ENCODE data around the gene UPF2. TPM values are rescaled to one million over a fixed set of nuclear protein-coding genes. Genes with fewer than 3 reads are reported as not detected.

The UPF2 gene
- total and polyA plus RNA-seq, 10 of the 15 experiments (the other 5 are each of a cell fraction or from before 2014, with no cell fraction given) = 21.0 to 44.4 (median 25.9) TPM

- no peaks in the 10 kb centered on the region for H3K9me3 ChIP-seq (replicated peaks; ENCODE audit: control insufficient read depth, insufficient read depth, low read length)
- DNase-seq (ENCODE audit: low read depth, low spot score) = no peak
- peaks cover 20 to 37% of the 10 kb centered on the region in 2 experiments; a peak in 3 of 4 replicates for H3K36me3 ChIP-seq (ENCODE audit: control insufficient read depth in 2 of 2, insufficient read depth in 2 of 2, low read length in 1 of 2)
- H3K79me2 ChIP-seq (ENCODE audit: control insufficient read depth, insufficient read depth, low read length) = no peaks in the 10 kb centered on the region
- H3K27ac ChIP-seq (ENCODE audit: control insufficient read depth, insufficient read depth) = no peak overlapping the region
- no TSS peak for BruUV-seq (replicated peaks)
- no peak overlapping the region for H3K9ac ChIP-seq (ENCODE audit: control insufficient read depth, insufficient read depth, low read length)
- no peaks in the 10 kb centered on the region for H3K4me1 ChIP-seq (ENCODE audit: control insufficient read depth, insufficient read depth, low read length)
- 95% methylated on average over 3 of the region's 3 CpGs for WGBS (ENCODE audit: insufficient coverage, insufficient replicate concordance, low lambda C conversion rate, missing lambda C conversion rate)
- ChIA-PET SMC1A (ENCODE audit: uncharacterized antibody, unreplicated experiment) (interaction anchor here (0.5 to 0.7 kb wide), 2 partner anchors 24 to 270 kb away, joined by 3 read pairs; no protein-coding TSS in a partner anchor), RAD21 (ENCODE audit: unreplicated experiment) (no interaction called here), POLR2A (no interaction called here), CTCF (no interaction called here)
- H3K4me3 ChIP-seq = no peak overlapping the region
- FAIRE-seq = no peak
- TF ChIP-seq RFX5 (IDR thresholded peaks at IDR 0.05; ENCODE audit: low read depth, low read length) (no peak), PML (IDR thresholded peaks at IDR 0.05; ENCODE audit: low read length) (no peak), FOXM1 (IDR thresholded peaks at IDR 0.05; ENCODE audit: low read depth, low read length) (no peak), EP300 (IDR thresholded peaks at IDR 0.05; ENCODE audit: borderline replicate concordance in 1 of 2, control insufficient read depth in 1 of 2, low read depth in 2 of 2, low read length in 2 of 2) (no peak), WRNIP1 (IDR thresholded peaks at IDR 0.05; ENCODE audit: borderline replicate concordance, low read depth, low read length) (no peak), ATF7 (IDR thresholded peaks at IDR 0.05; ENCODE audit: low read depth) (no peak), IKZF1 (conservative IDR thresholded peaks at IDR 0.05) (no peak), SP1 (IDR thresholded peaks at IDR 0.05; ENCODE audit: low read depth, low read length) (no peak), ZNF384 (IDR thresholded peaks at IDR 0.05; ENCODE audit: borderline replicate concordance, low read depth, low read length) (no peak), GABPA (IDR thresholded peaks at IDR 0.05; ENCODE audit: low read depth) (no peak), RUNX3 (IDR thresholded peaks at IDR 0.05; ENCODE audit: low read length) (no peak)
- TF ChIP-seq, protein P1, sequence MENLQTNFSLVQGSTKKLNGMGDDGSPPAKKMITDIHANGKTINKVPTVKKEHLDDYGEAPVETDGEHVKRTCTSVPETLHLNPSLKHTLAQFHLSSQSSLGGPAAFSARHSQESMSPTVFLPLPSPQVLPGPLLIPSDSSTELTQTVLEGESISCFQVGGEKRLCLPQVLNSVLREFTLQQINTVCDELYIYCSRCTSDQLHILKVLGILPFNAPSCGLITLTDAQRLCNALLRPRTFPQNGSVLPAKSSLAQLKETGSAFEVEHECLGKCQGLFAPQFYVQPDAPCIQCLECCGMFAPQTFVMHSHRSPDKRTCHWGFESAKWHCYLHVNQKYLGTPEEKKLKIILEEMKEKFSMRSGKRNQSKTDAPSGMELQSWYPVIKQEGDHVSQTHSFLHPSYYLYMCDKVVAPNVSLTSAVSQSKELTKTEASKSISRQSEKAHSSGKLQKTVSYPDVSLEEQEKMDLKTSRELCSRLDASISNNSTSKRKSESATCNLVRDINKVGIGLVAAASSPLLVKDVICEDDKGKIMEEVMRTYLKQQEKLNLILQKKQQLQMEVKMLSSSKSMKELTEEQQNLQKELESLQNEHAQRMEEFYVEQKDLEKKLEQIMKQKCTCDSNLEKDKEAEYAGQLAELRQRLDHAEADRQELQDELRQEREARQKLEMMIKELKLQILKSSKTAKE (IDR thresholded peaks at IDR 0.05; ENCODE audit: low read depth, poor library complexity, severe bottlenecking) = no peak
- TF ChIP-seq, protein P2, sequence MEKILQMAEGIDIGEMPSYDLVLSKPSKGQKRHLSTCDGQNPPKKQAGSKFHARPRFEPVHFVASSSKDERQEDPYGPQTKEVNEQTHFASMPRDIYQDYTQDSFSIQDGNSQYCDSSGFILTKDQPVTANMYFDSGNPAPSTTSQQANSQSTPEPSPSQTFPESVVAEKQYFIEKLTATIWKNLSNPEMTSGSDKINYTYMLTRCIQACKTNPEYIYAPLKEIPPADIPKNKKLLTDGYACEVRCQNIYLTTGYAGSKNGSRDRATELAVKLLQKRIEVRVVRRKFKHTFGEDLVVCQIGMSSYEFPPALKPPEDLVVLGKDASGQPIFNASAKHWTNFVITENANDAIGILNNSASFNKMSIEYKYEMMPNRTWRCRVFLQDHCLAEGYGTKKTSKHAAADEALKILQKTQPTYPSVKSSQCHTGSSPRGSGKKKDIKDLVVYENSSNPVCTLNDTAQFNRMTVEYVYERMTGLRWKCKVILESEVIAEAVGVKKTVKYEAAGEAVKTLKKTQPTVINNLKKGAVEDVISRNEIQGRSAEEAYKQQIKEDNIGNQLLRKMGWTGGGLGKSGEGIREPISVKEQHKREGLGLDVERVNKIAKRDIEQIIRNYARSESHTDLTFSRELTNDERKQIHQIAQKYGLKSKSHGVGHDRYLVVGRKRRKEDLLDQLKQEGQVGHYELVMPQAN (conservative IDR thresholded peaks at IDR 0.05) = no peak
- TF ChIP-seq, protein P3, sequence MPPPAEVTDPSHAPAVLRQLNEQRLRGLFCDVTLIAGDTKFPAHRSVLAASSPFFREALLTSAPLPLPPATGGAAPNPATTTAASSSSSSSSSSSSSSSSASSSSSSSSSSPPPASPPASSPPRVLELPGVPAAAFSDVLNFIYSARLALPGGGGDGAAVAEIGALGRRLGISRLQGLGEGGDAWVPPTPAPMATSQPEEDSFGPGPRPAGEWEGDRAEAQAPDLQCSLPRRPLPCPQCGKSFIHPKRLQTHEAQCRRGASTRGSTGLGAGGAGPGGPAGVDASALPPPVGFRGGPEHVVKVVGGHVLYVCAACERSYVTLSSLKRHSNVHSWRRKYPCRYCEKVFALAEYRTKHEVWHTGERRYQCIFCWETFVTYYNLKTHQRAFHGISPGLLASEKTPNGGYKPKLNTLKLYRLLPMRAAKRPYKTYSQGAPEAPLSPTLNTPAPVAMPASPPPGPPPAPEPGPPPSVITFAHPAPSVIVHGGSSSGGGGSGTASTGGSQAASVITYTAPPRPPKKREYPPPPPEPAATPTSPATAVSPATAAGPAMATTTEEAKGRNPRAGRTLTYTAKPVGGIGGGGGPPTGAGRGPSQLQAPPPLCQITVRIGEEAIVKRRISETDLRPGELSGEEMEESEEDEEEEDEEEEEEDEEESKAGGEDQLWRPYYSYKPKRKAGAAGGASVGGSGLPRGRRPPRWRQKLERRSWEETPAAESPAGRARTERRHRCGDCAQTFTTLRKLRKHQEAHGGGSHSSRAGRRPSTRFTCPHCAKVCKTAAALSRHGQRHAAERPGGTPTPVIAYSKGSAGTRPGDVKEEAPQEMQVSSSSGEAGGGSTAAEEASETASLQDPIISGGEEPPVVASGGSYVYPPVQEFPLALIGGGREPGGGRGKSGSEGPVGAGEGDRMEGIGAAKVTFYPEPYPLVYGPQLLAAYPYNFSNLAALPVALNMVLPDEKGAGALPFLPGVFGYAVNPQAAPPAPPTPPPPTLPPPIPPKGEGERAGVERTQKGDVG (CRISPR knock-in tag; IDR thresholded peaks at IDR 0.05) = no peak
- TF ChIP-seq, protein P4, sequence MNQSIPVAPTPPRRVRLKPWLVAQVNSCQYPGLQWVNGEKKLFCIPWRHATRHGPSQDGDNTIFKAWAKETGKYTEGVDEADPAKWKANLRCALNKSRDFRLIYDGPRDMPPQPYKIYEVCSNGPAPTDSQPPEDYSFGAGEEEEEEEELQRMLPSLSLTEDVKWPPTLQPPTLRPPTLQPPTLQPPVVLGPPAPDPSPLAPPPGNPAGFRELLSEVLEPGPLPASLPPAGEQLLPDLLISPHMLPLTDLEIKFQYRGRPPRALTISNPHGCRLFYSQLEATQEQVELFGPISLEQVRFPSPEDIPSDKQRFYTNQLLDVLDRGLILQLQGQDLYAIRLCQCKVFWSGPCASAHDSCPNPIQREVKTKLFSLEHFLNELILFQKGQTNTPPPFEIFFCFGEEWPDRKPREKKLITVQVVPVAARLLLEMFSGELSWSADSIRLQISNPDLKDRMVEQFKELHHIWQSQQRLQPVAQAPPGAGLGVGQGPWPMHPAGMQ (IDR thresholded peaks at IDR 0.05; ENCODE audit: borderline replicate concordance) = no peak
- ATAC-seq = no peak
- no peak overlapping the region for H3K4me2 ChIP-seq (ENCODE audit: control insufficient read depth, insufficient read depth)
- in situ Hi-C loops (cut with MboI) (no loop called here), intact Hi-C loops (cut with micrococcal nuclease; ENCODE audit: unreplicated experiment) (no loop called here)
- no peaks in the 10 kb centered on the region for H3K27me3 ChIP-seq (replicated peaks in 1 of 2; ENCODE audit: control insufficient read depth in 2 of 2, insufficient read depth in 2 of 2, low read length in 1 of 2)
- H4K20me1 ChIP-seq (ENCODE audit: control insufficient read depth, insufficient read depth) = no peaks in the 10 kb centered on the region
- no peak overlapping the region for H2AFZ ChIP-seq (ENCODE audit: control insufficient read depth, low read depth, low read length)
These were observed 114.9 kb downstream of the UPF2 start for GRCh38 chr10:11927746-11928145.

Measured in GM12878 (cell line).